B cell (primary cell): ENCODE data around the gene TTC23. TPM values are rescaled to one million over a fixed set of nuclear protein-coding genes. Genes with fewer than 3 reads are reported as not detected.

Experiments used
- ATAC-seq: fragments of 200-7000 bp; cut with Tn5 transposase; one replicate; pipeline ENCODE4 v1.10.0; 2021; ENCODE audit warnings: low read depth, mild to moderate bottlenecking, moderate number of reproducible peaks, moderate library complexity
- CTCF ChIA-PET: fragments of 350-600 bp; sonication (Branson Sonifier 250); formaldehyde crosslinking; loops from one replicate; lab custom pipeline; 2021; ENCODE audit warnings: antibody characterized with exemption, inconsistent platforms; lab: Charles Lee
- POLR2A ChIA-PET: fragments of 350-600 bp; sonication (Branson Sonifier 250); formaldehyde crosslinking; loops from one replicate; lab custom pipeline; 2021; ENCODE audit warnings: antibody characterized with exemption; lab: Charles Lee
- DNase-seq: peaks from one replicate; pipeline ENCODE4 v3.0.0; 2013
- H2AFZ ChIP-seq: 2 replicates; pipeline ENCODE4 v1.6.1; 2012; ENCODE audit warnings: mild to moderate bottlenecking, low read depth, low read length; ENCODE audit not compliant: insufficient read depth, poor library complexity, severe bottlenecking
- H3K27ac ChIP-seq, 2 donors: 1 replicate in 1 of 2; 2 replicates in 1 of 2; pipeline ENCODE4 v1.5.1; 2012 to 2013; ENCODE audit warnings: low read length in 2 of 2, mild to moderate bottlenecking in 2 of 2, moderate library complexity in 1 of 2
- H3K27me3 ChIP-seq, 4 experiments: fragments of 200-600 bp in 1 of 4; sonication (generic) in 1 of 4; replicated peaks in 1 of 4; 1 replicate in 2 of 4; 2 replicates in 2 of 4; pipeline versions ENCODE4 v1.6.1 to v1.7.0; 2013 to 2016; ENCODE audit warnings: low read length in 3 of 4, mild to moderate bottlenecking in 2 of 4, mixed read lengths in 1 of 4, moderate library complexity in 1 of 4; ENCODE audit not compliant: insufficient read depth in 4 of 4, control insufficient read depth in 3 of 4; ENCODE audit errors: control extremely low read depth in 1 of 4
- H3K36me3 ChIP-seq, 2 experiments: replicated peaks in 1 of 2; 1 replicate in 1 of 2; 2 replicates in 1 of 2; pipeline versions ENCODE4 v1.6.1 to v1.7.1; 2013; ENCODE audit warnings: low read length in 1 of 2; ENCODE audit not compliant: insufficient read depth in 2 of 2, control insufficient read depth in 1 of 2; ENCODE audit errors: control extremely low read depth in 1 of 2, extremely low read depth in 1 of 2
- H3K4me1 ChIP-seq, 2 donors: fragments of 200-600 bp in 1 of 2; sonication (generic) in 1 of 2; 1 replicate in 1 of 2; 2 replicates in 1 of 2; pipeline versions ENCODE4 v1.5.1 to v1.6.1; 2013 to 2017; ENCODE audit warnings: low read length in 2 of 2; ENCODE audit not compliant: control insufficient read depth in 2 of 2, insufficient read depth in 2 of 2
- H3K4me2 ChIP-seq: replicated peaks from 2 replicates; pipeline ENCODE3; 2012; ENCODE audit warnings: mild to moderate bottlenecking, low read depth, low read length; ENCODE audit not compliant: poor library complexity, severe bottlenecking
- H3K4me3 ChIP-seq, 5 experiments: fragments of 200-600 bp in 1 of 5; sonication (generic) in 1 of 5; 1 replicate in 3 of 5; 2 replicates in 2 of 5; pipeline versions ENCODE4 v1.5.1 to v1.7.0; 2011 to 2016; ENCODE audit warnings: low read length in 4 of 5, mild to moderate bottlenecking in 4 of 5, low read depth in 2 of 5, control low read depth in 1 of 5, moderate library complexity in 1 of 5; ENCODE audit not compliant: insufficient read depth in 1 of 5; ENCODE audit errors: control extremely low read depth in 1 of 5, extremely low read depth in 1 of 5
- H3K79me2 ChIP-seq: fragments of 200-600 bp; sonication (generic); one replicate; pipeline ENCODE4 v1.6.0; 2016; ENCODE audit warnings: low read length; ENCODE audit not compliant: control insufficient read depth, insufficient read depth
- H3K9ac ChIP-seq: fragments of 200-600 bp; sonication (generic); 2 replicates; pipeline ENCODE4 v1.6.1; 2017; ENCODE audit warnings: mild to moderate bottlenecking, low read length, moderate library complexity
- H3K9me3 ChIP-seq, 3 donors: one replicate each; pipeline versions ENCODE4 v1.6.1 to v1.7.1; 2013; ENCODE audit warnings: low read length in 2 of 3; ENCODE audit not compliant: control insufficient read depth in 2 of 3, insufficient read depth in 1 of 3; ENCODE audit errors: control extremely low read depth in 1 of 3
- H4K20me1 ChIP-seq: 2 replicates; pipeline ENCODE4 v1.6.0; 2012; ENCODE audit warnings: mild to moderate bottlenecking, low read length; ENCODE audit not compliant: insufficient read depth, control insufficient read depth, poor library complexity, severe bottlenecking
- H3K27ac Mint-ChIP-seq: one replicate; pipeline ENCODE4 v1.8.0; 2021; ENCODE audit warnings: mixed read lengths
- H3K27me3 Mint-ChIP-seq: one replicate; pipeline ENCODE4 v1.8.0; 2021; ENCODE audit warnings: mixed read lengths
- H3K4me1 Mint-ChIP-seq: one replicate; pipeline ENCODE4 v1.8.0; 2021; ENCODE audit warnings: mixed read lengths
- H3K4me3 Mint-ChIP-seq: one replicate; pipeline ENCODE4 v1.8.0; 2021; ENCODE audit warnings: mixed read lengths
- H3K9me3 Mint-ChIP-seq: one replicate; pipeline ENCODE4 v1.8.0; 2022; ENCODE audit warnings: mixed read lengths; ENCODE audit not compliant: insufficient read depth
- EZH2 ChIP-seq: IDR thresholded peaks from 2 replicates; pipeline ENCODE4 v1.6.1; 2012; ENCODE audit warnings: borderline replicate concordance, low read depth, mild to moderate bottlenecking, moderate library complexity, low read length; ENCODE audit not compliant: insufficient read depth, poor library complexity, severe bottlenecking
- WGBS: methylation state at CpG from one replicate; pipeline ENCODE4 v1.1.5; 2013; ENCODE audit warnings: missing lambda C conversion rate; ENCODE audit not compliant: insufficient coverage; 5-methylcytosine and 5-hydroxymethylcytosine counted together
- intact Hi-C: fragments of 100-400 bp; cut with micrococcal nuclease; formaldehyde crosslinking; loops from one replicate; pipeline ENCODE4 v1.10.0; 2022
- polyA plus RNA-seq: library from polyadenylated mRNA; depleted of rRNA; stranded (reverse); fragments of >200 nt; gene quantifications from 2 replicates; pipeline ENCODE4 v1.2.3, GENCODE V29; 2012
- total RNA-seq, 2 donors: library from RNA; stranded (reverse); fragments of 120-200 nt in 1 of 2; gene quantifications; 1 replicate in 1 of 2; 2 replicates in 1 of 2; pipeline versions ENCODE4 v1.2.3 to v1.2.4, GENCODE V29; 2013 to 2022
- TF ChIP-seq, protein P1 (sequence below): fragments of 200-600 bp; IDR thresholded peaks from one replicate; pipeline ENCODE4 v1.8.0; 2022; ENCODE audit warnings: antibody characterized with exemption, mild to moderate bottlenecking

Gene TTC23
- total and polyA plus RNA-seq, 2 donors (not counting 1 experiment from before 2014, with no cell fraction given): 0.15 to 1.9 TPM

GRCh38 chr15:99098426-99098825 lies 151.0 kb downstream of the TTC23 start:
- H3K4me1 ChIP-seq: peaks cover 4 to 6% of the 10 kb centered on the region in 2 donors
- H3K4me3 Mint-ChIP-seq: no peak overlapping the region
- peaks cover 6% of the 10 kb centered on the region for H3K4me1 Mint-ChIP-seq
- H4K20me1 ChIP-seq: no peaks in the 10 kb centered on the region
- no peak overlapping the region for H2AFZ ChIP-seq
- H3K79me2 ChIP-seq: no peaks in the 10 kb centered on the region
- H3K36me3 ChIP-seq: no peaks in the 10 kb centered on the region
- intact Hi-C loops: no loop called here
- peaks cover 54% of the 10 kb centered on the region for H3K27me3 Mint-ChIP-seq
- H3K4me3 ChIP-seq: no peak overlapping the region
- DNase-seq (no peak), ATAC-seq (no peak)
- peaks cover 0 to 38% (median 24%) of the 10 kb centered on the region in 4 experiments for H3K27me3 ChIP-seq
- H3K4me2 ChIP-seq: no peak overlapping the region
- no peaks in the 10 kb centered on the region for H3K9me3 Mint-ChIP-seq
- 85% methylated on average over 12 of the region's 12 CpGs for WGBS
- H3K9ac ChIP-seq: no peak overlapping the region
- H3K27ac Mint-ChIP-seq: no peak overlapping the region
- POLR2A ChIA-PET: no interaction called here
- peaks cover 0 to 4% (median 0%) of the 10 kb centered on the region in 3 donors for H3K9me3 ChIP-seq
- TF ChIP-seq, protein P1, sequence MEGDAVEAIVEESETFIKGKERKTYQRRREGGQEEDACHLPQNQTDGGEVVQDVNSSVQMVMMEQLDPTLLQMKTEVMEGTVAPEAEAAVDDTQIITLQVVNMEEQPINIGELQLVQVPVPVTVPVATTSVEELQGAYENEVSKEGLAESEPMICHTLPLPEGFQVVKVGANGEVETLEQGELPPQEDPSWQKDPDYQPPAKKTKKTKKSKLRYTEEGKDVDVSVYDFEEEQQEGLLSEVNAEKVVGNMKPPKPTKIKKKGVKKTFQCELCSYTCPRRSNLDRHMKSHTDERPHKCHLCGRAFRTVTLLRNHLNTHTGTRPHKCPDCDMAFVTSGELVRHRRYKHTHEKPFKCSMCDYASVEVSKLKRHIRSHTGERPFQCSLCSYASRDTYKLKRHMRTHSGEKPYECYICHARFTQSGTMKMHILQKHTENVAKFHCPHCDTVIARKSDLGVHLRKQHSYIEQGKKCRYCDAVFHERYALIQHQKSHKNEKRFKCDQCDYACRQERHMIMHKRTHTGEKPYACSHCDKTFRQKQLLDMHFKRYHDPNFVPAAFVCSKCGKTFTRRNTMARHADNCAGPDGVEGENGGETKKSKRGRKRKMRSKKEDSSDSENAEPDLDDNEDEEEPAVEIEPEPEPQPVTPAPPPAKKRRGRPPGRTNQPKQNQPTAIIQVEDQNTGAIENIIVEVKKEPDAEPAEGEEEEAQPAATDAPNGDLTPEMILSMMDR: no peak
- TF ChIP-seq EZH2: no peak
- no peak overlapping the region for H3K27ac ChIP-seq
- CTCF ChIA-PET: interaction anchor here (1.3 kb wide), 1 partner anchor 22 kb away, joined by 5 read pairs; no protein-coding TSS in a partner anchor

- Mint-ChIP-seq H3K4me1 (peaks cover 6% of the 10 kb centered on the region), H3K9me3 (no peaks in the 10 kb centered on the region), H3K4me3 (no peak overlapping the region), H3K27ac (no peak overlapping the region), H3K27me3 (peaks cover 50% of the 10 kb centered on the region)
- no peak overlapping the region for H3K27ac ChIP-seq
- intact Hi-C loops: no loop called here
- H3K4me1 ChIP-seq: peaks cover 4 to 6% of the 10 kb centered on the region in 2 donors
- no peak overlapping the region for H2AFZ ChIP-seq
- H3K4me2 ChIP-seq: no peak overlapping the region
- no peak overlapping the region for H3K9ac ChIP-seq
- ChIA-PET CTCF (interaction anchor here (1.3 kb wide), 1 partner anchor 21 kb away, joined by 5 read pairs; no protein-coding TSS in a partner anchor), POLR2A (no interaction called here)
- H3K4me3 ChIP-seq: no peak overlapping the region
- H3K9me3 ChIP-seq: peaks cover 0 to 4% (median 0%) of the 10 kb centered on the region in 3 donors
- TF ChIP-seq EZH2: no peak
- TF ChIP-seq, protein P1: no peak
- H3K27me3 ChIP-seq: peaks cover 0 to 31% (median 17%) of the 10 kb centered on the region in 4 experiments
- no peaks in the 10 kb centered on the region for H3K79me2 ChIP-seq
- no peaks in the 10 kb centered on the region for H3K36me3 ChIP-seq
- WGBS: 81% methylated on average over 8 of the region's 14 CpGs
- H4K20me1 ChIP-seq: no peaks in the 10 kb centered on the region
- ATAC-seq (no peak), DNase-seq (no peak)
Observed at GRCh38 chr15:99097441-99098410, 151.7 kb downstream of the TTC23 start.
